GM10248 (cell line): ENCODE data around the gene JMJD8.

Experiments used
- CTCF ChIA-PET: fragments of 300-600 bp; sonication (Branson Sonifier 250); formaldehyde crosslinking; extraction: SDS; loops from one replicate; lab custom pipeline; 2021; ENCODE audit warnings: antibody characterized with exemption; lab: Yijun Ruan, JAX
- POLR2A ChIA-PET: fragments of 350-650 bp; sonication (Branson Sonifier 250); formaldehyde crosslinking; extraction: SDS; loops from one replicate; lab custom pipeline; 2020; ENCODE audit warnings: antibody characterized with exemption; lab: Yijun Ruan, JAX
- DNase-seq: peaks from one replicate; pipeline ENCODE4 v3.0.0; 2012; ENCODE audit errors: extremely low spot score
- TF ChIP-seq, protein P1 (sequence below): IDR thresholded peaks from 2 replicates; pipeline ENCODE4 v1.5.1; 2012; ENCODE audit warnings: mild to moderate bottlenecking, low read depth; ENCODE audit errors: extremely low read depth, missing control alignments, control extremely low read depth

The JMJD8 gene

DNA sequence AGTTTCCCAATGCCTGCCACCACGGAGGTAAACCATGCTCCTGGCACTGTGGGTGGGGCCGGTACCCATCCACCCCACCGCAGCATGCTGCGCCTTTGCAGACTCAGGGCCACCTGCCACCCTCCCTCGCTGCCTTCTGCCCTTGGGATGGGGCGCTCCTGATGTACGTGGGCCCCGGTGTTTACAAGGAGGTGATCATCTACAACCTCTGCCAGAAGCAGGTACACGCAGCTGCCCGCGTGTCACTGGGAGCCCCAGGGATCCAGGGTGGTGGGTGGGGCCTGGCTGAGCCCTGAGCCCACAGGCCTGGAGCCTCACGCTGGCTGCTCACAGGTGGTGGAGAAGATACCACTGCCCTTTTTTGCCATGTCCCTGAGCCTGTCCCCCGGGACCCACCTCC is 17.6 kb downstream of the JMJD8 start:
- CTCF ChIA-PET, result interaction anchor here (1.2 to 5.5 kb wide), 2 partner anchors 10 to 13 kb away, joined by 4 to 28 read pairs; partner anchors contain the start of gene STUB1
- POLR2A ChIA-PET, result no interaction called here
- TF ChIP-seq, protein P1, sequence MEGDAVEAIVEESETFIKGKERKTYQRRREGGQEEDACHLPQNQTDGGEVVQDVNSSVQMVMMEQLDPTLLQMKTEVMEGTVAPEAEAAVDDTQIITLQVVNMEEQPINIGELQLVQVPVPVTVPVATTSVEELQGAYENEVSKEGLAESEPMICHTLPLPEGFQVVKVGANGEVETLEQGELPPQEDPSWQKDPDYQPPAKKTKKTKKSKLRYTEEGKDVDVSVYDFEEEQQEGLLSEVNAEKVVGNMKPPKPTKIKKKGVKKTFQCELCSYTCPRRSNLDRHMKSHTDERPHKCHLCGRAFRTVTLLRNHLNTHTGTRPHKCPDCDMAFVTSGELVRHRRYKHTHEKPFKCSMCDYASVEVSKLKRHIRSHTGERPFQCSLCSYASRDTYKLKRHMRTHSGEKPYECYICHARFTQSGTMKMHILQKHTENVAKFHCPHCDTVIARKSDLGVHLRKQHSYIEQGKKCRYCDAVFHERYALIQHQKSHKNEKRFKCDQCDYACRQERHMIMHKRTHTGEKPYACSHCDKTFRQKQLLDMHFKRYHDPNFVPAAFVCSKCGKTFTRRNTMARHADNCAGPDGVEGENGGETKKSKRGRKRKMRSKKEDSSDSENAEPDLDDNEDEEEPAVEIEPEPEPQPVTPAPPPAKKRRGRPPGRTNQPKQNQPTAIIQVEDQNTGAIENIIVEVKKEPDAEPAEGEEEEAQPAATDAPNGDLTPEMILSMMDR, result no peak
- no peak for DNase-seq

DNA sequence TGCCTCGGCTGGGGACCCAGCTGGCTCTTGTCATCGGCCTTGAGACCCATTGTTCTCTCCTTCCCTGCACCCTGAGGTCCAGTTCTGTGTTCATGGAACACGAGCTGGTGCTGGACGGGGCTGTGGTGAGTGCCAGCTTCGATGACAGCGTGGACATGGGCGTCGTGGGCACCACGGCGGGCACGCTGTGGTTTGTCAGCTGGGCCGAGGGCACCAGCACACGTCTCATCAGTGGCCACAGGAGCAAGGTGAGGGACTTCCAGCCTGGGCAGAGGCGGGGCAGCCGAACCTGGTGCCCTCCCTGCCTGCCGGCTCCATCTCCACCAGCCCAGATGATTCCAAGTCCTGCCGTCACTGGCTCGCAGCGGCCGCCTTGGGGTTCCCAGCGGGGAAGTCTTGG is 21.5 kb downstream of the JMJD8 start:
- DNase-seq, result no peak
- POLR2A ChIA-PET, result no interaction called here
- TF ChIP-seq, protein P1, result no peak
- CTCF ChIA-PET, result interaction anchor here (1.2 to 7.3 kb wide), 3 partner anchors 12 to 18 kb away, joined by 3 to 57 read pairs (median 3); partner anchors contain the start of genes RHBDL1, STUB1 and WDR90

DNA sequence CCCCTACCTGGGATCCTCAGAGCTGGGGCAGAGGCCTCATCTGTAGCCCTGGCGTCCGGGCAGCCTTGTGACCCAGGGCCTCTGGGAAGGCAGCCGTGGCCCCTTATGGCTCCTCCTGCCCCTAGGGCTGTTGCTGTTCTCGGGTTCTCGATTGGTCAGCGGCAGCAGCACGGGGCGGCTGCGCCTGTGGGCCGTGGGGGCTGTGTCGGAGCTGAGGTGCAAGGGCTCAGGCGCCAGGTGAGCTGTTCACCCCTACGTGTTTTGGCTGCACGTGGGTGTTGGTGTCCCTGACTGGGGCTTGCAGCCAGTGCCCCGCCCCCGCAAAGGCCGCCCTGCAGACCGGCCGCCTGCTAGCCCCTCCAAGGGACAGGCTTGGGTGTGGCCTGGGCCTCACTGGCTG is 22.0 kb downstream of the JMJD8 start:
- ChIA-PET CTCF (interaction anchor here (1.0 to 7.3 kb wide), 3 partner anchors 12 to 26 kb away, joined by 3 to 57 read pairs (median 3); partner anchors contain the start of genes METTL26, RHBDL1 and WDR90), POLR2A (no interaction called here)
- TF ChIP-seq, protein P1, result no peak
- DNase-seq, result no peak

DNA sequence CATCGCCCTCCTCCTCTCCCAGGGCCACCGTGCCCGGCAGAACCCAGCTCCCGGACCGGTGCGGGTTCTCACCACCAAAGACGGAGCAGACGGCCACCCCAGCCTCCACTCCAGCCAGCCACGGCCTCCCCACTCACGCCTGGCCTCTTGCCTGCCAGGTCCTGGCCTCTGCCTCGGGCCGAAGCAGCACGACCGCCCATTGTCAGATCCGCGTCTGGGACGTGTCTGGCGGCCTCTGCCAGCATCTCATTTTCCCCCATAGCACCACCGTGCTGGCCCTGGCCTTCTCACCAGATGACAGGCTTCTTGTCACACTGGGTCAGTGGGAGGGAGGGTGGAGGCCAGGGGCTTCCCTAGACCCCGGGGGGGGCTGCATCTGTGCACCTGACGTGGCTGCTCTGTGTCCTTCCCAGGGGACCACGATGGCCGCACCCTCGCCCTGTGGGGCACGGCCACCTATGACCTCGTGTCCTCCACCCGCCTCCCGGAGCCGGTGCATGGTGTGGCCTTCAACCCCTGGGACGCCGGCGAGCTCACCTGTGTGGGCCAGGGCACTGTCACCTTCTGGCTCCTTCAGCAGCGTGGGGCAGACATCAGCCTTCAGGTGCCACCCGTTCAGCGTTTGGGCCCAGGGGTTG is 22.8 kb downstream of the JMJD8 start:
- ChIA-PET CTCF (interaction anchor here (1.0 to 7.3 kb wide), 3 partner anchors 11 to 25 kb away, joined by 3 to 57 read pairs (median 12); partner anchors contain the start of genes METTL26, STUB1 and WDR90), POLR2A (no interaction called here)
- TF ChIP-seq, protein P1, result no peak
- no peak for DNase-seq

DNA sequence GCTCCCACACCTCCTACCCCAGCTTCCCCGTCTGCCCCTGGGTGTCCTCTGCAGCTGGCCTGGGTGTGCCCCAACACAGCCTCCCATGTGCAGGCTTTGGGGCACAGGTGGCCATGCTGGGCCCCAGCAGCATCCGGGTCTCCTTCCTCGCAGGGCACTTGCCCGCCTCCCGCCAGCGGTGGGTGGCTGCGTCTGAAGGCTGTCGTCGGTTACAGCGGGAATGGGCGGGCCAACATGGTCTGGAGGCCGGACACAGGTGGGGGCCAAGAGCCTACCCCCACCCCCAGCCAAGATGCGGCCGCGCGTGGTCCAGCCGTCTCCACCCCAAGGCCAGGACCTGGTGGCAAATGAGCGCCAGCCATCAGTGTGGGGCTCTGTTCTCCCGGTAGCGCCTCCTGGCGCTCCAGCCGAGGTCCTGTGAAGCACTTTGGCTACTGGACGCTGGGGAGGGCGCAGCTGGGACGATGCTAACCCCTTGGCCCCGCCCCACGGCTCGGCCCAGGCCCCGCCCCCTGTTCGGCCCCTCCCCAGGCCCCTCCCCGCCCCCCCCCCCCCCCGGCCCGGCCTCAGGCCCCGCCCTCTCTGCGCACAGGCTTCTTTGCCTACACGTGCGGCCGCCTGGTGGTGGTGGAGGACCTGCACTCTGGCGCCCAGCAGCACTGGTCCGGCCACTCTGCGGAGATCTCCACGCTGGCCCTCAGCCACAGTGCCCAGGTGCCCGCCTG is 23.5 kb downstream of the JMJD8 start:
- TF ChIP-seq, protein P1, result peak; percentile 54
- POLR2A ChIA-PET, result no interaction called here
- DNase-seq, result peak; percentile 95
- CTCF ChIA-PET, result interaction anchor here (3.0 to 7.3 kb wide), 2 partner anchors 10 to 21 kb away, joined by 12 to 57 read pairs; partner anchors contain the start of genes STUB1 and WDR90

DNA sequence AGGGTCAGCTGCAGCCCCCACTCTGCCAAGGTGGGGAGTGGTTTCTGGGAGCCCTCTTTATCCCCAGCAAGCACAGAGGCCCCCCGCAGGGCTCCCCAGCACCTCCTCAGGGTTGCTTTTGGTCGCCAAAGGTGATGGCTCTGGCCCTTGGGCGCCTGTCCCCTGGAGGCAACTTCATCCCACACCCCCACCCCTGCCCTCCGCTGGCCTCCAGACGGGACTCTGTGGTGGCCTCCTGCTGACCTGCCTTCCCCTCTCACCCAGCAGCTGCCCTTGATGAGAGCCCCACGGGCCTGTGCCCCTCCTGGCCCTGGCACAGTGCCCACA is 24.0 kb downstream of the JMJD8 start:
- DNase-seq, result no peak
- ChIA-PET POLR2A (no interaction called here), CTCF (interaction anchor here (0.8 to 7.3 kb wide), 3 partner anchors 10 to 21 kb away, joined by 3 to 57 read pairs (median 12); partner anchors contain the start of genes RHBDL1, STUB1 and WDR90)
- TF ChIP-seq, protein P1, result no peak
